Endothelial cell of umbilical vein (primary cell): Measurements from ENCODE around the gene CUBN. TPM values are rescaled to one million over a fixed set of nuclear protein-coding genes. Genes with fewer than 3 reads are reported as not detected.

Experiments used
- BruUV-seq: library from RNA; stranded (reverse); fragments of 400-500 nt; replicated peaks from 2 replicates; lab custom pipeline; 2021; lab: Mats Ljungman, UMichigan
- CTCF ChIA-PET: fragments of 300-600, 350-600 bp; sonication (Branson Sonifier 250); formaldehyde crosslinking; loops from one replicate; lab custom pipeline; 2021; ENCODE audit warnings: antibody characterized with exemption, inconsistent platforms; lab: Charles Lee
- POLR2A ChIA-PET: fragments of 300-600, 350-600 bp; sonication (Branson Sonifier 250); formaldehyde crosslinking; loops from one replicate; lab custom pipeline; 2021; ENCODE audit warnings: antibody characterized with exemption, inconsistent platforms; lab: Charles Lee
- DNase-seq: peaks from one replicate; pipeline ENCODE4 v3.0.0-alpha.2; 2011; ENCODE audit warnings: low read depth, low spot score
- FAIRE-seq: peaks from 2 replicates; lab custom pipeline; 2011; peaks lifted over from hg19 to GRCh38; lab: Jason Lieb, UNC
- H2AFZ ChIP-seq: 2 replicates; pipeline ENCODE4 v1.6.0; 2012; ENCODE audit warnings: low read depth, low read length, control low read depth, inconsistent platforms
- H3K27ac ChIP-seq: 2 replicates; pipeline ENCODE4 v1.5.1; 2011; ENCODE audit warnings: low read depth, mild to moderate bottlenecking, control low read depth, low read length, moderate library complexity; ENCODE audit not compliant: insufficient read depth
- H3K27me3 ChIP-seq, 2 experiments: 2 replicates each; pipeline versions ENCODE4 v1.6.0 to v1.6.1; 2011; ENCODE audit warnings: low read length in 2 of 2, mixed read lengths in 1 of 2; ENCODE audit not compliant: control insufficient read depth in 2 of 2, insufficient read depth in 2 of 2
- H3K36me3 ChIP-seq, 2 experiments: 2 replicates in 1 of 2; 3 replicates in 1 of 2; pipeline ENCODE4 v1.5.1; 2011; ENCODE audit warnings: low read length in 2 of 2, mild to moderate bottlenecking in 1 of 2, moderate library complexity in 1 of 2; ENCODE audit not compliant: control insufficient read depth in 2 of 2, insufficient read depth in 2 of 2; ENCODE audit errors: extremely low read depth in 1 of 2
- H3K4me1 ChIP-seq: 3 replicates; pipeline ENCODE4 v1.5.1; 2011; ENCODE audit warnings: mild to moderate bottlenecking, low read length; ENCODE audit not compliant: control insufficient read depth, insufficient read depth; ENCODE audit errors: extremely low read depth
- H3K4me2 ChIP-seq: 2 replicates; pipeline ENCODE4 v1.6.1; 2011; ENCODE audit warnings: low read length, control low read depth, mixed read lengths; ENCODE audit not compliant: insufficient read depth
- H3K4me3 ChIP-seq, 3 experiments: fragments of 200-600 bp in 1 of 3; sonication (generic), shearing (Covaris generic) in 1 of 3; replicated peaks in 1 of 3; 2 replicates each; pipeline ENCODE4 v1.5.1; 2011 to 2016; ENCODE audit warnings: control low read depth in 3 of 3, low read length in 3 of 3, mild to moderate bottlenecking in 2 of 3, inconsistent platforms in 1 of 3, low read depth in 1 of 3, moderate library complexity in 1 of 3; ENCODE audit not compliant: insufficient read depth in 1 of 3
- H3K79me2 ChIP-seq: 2 replicates; pipeline ENCODE4 v1.6.0; 2012; ENCODE audit warnings: low read length, inconsistent platforms; ENCODE audit not compliant: control insufficient read depth, insufficient read depth
- H3K9ac ChIP-seq: replicated peaks from 2 replicates; pipeline ENCODE3; 2011; ENCODE audit warnings: low read length, control low read depth; ENCODE audit not compliant: insufficient read depth; ENCODE audit errors: extremely low read depth
- H3K9me1 ChIP-seq: replicated peaks from 3 replicates; pipeline ENCODE4 v1.6.0; 2011; ENCODE audit warnings: mild to moderate bottlenecking, low read length; ENCODE audit not compliant: control insufficient read depth, insufficient read depth; ENCODE audit errors: extremely low read depth
- H3K9me3 ChIP-seq: replicated peaks from 2 replicates; pipeline ENCODE4 v1.5.1; 2012; ENCODE audit warnings: low read length, inconsistent platforms; ENCODE audit not compliant: control insufficient read depth, insufficient read depth
- H4K20me1 ChIP-seq: replicated peaks from 2 replicates; pipeline ENCODE3; 2011; ENCODE audit warnings: mild to moderate bottlenecking, low read length; ENCODE audit not compliant: control insufficient read depth, insufficient read depth; ENCODE audit errors: extremely low read depth
- EZH2 ChIP-seq: IDR thresholded peaks from 2 replicates; pipeline ENCODE4 v1.6.1; 2012; ENCODE audit warnings: borderline replicate concordance, low read depth, mild to moderate bottlenecking, moderate library complexity, low read length, inconsistent platforms; ENCODE audit not compliant: severe bottlenecking
- FOS ChIP-seq: IDR thresholded peaks from 2 replicates; pipeline ENCODE4 v1.6.1; 2011; ENCODE audit warnings: mild to moderate bottlenecking, low read length, moderate library complexity, borderline replicate concordance; ENCODE audit not compliant: insufficient read depth
- GATA2 ChIP-seq: IDR thresholded peaks from 2 replicates; pipeline ENCODE4 v1.7.0; 2011; ENCODE audit warnings: low read depth, mild to moderate bottlenecking, moderate library complexity, mixed read lengths, low read length; ENCODE audit not compliant: insufficient read length, insufficient read depth
- JUN ChIP-seq: IDR thresholded peaks from 2 replicates; pipeline ENCODE4 v1.6.1; 2011; ENCODE audit warnings: borderline replicate concordance, low read depth; ENCODE audit not compliant: insufficient read length, insufficient read depth
- MAX ChIP-seq: IDR thresholded peaks from 2 replicates; pipeline ENCODE4 v1.6.1; 2011; ENCODE audit not compliant: insufficient read depth, insufficient read length
- MYC ChIP-seq: IDR thresholded peaks from one replicate; pipeline ENCODE4 v1.6.1; 2011; ENCODE audit warnings: mild to moderate bottlenecking, low read depth, low read length
- POLR2AphosphoS5 ChIP-seq: IDR thresholded peaks from 2 replicates; pipeline ENCODE4 v1.6.1; 2012; ENCODE audit warnings: low read depth, mild to moderate bottlenecking, control low read depth, low read length, moderate library complexity; ENCODE audit not compliant: insufficient read depth
- dilution Hi-C: fragments of 300-500 bp; cut with MboI; formaldehyde crosslinking; loops from one replicate; pipeline ENCODE4 v1.15.0; 2019; ENCODE audit warnings: low sequenced_read_pairs; ENCODE audit not compliant: extremely low pct_ligation_motif_present
- intact Hi-C: fragments of 100-400 bp; cut with micrococcal nuclease; formaldehyde crosslinking; loops from one replicate; pipeline ENCODE4 v1.10.0; 2022
- polyA plus RNA-seq, 4 experiments: library from polyadenylated mRNA; depleted of rRNA in 3 of 4; stranded (reverse) in 3 of 4; unstranded in 1 of 4; fragments of >200 nt; gene quantifications; 2 replicates each; pipeline versions ENCODE4 v1.2.1 to v1.2.3, GENCODE V29; 2011 to 2012; ENCODE audit warnings: missing spikeins in 1 of 4
- total RNA-seq: library from RNA; stranded (reverse); gene quantifications from 2 replicates; pipeline ENCODE4 v1.2.3, GENCODE V29; 2021
- TF ChIP-seq, protein P1 (sequence below), 2 donors: IDR thresholded peaks; 1 replicate in 1 of 2; 2 replicates in 1 of 2; pipeline ENCODE4 v1.5.1; 2011; ENCODE audit warnings: low read length in 2 of 2, mild to moderate bottlenecking in 2 of 2, moderate library complexity in 2 of 2, control low read depth in 1 of 2, inconsistent platforms in 1 of 2, low read depth in 1 of 2; ENCODE audit not compliant: insufficient read depth in 1 of 2; ENCODE audit errors: extremely low read depth in 1 of 2

Gene CUBN
- total and polyA plus RNA-seq, 2 donors (not counting 3 experiments of a cell fraction or from before 2014, with no cell fraction given) = 2.7 to 4.6 TPM

GRCh38 chr10:16905320-16905719 is 224.3 kb downstream of the CUBN start:
- ChIA-PET POLR2A (no interaction called here), CTCF (no interaction called here)
- no peak for FAIRE-seq
- TF ChIP-seq MAX = no peak
- no peak for TF ChIP-seq FOS
- TF ChIP-seq GATA2 = no peak
- Histone ChIP-seq H3K9me1 (no peaks in the 10 kb centered on the region), H3K4me3 (no peak overlapping the region), H3K9ac (no peak overlapping the region), H4K20me1 (no peaks in the 10 kb centered on the region), H3K27me3 (no peaks in the 10 kb centered on the region), H3K4me1 (peaks cover 11% of the 10 kb centered on the region), H3K4me2 (no peak overlapping the region), H3K9me3 (no peaks in the 10 kb centered on the region), H2AFZ (no peak overlapping the region), H3K79me2 (no peaks in the 10 kb centered on the region), H3K36me3 (no peaks in the 10 kb centered on the region), H3K27ac (no peak overlapping the region)
- intact Hi-C loops (no loop called here), dilution Hi-C loops (no loop called here)
- DNase-seq = no peak
- BruUV-seq = no TSS peak

DNA sequence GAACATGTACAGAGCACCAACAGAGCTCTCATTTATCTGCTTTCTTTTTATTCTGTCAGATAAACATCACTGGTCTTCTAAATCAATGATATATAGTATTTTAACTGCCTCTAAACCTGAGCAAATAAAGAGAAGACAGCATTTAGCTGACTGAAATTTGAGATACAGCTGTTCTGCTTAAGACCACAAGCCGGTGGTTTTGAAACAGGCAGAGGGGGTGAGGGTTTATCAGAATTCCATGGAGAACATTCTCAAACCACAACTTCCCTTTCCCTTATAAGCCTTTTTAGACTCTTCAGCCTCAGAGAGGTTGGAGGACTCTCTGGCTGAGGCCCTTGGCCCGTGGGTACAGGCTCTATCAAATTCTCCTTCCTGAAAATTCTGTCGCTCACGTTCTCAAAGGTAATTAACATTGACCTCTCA is 225.0 kb downstream of the CUBN start:
- Histone ChIP-seq H4K20me1 (no peaks in the 10 kb centered on the region), H3K27ac (no peak overlapping the region), H3K4me1 (peaks cover 4% of the 10 kb centered on the region), H3K36me3 (no peaks in the 10 kb centered on the region), H3K4me2 (no peak overlapping the region), H3K9me3 (no peaks in the 10 kb centered on the region), H3K27me3 (no peaks in the 10 kb centered on the region), H2AFZ (no peak overlapping the region), H3K4me3 (no peak overlapping the region), H3K79me2 (no peaks in the 10 kb centered on the region), H3K9ac (no peak overlapping the region), H3K9me1 (no peaks in the 10 kb centered on the region)
- dilution Hi-C loops = no loop called here
- DNase-seq (no peak), FAIRE-seq (no peak)
- ChIA-PET POLR2A (no interaction called here), CTCF (interaction anchor here (0.5 to 1.6 kb wide), 3 partner anchors 13 to 316 kb away, joined by 3 to 5 read pairs (median 4); no protein-coding TSS in a partner anchor)
- TF ChIP-seq JUN (no peak), EZH2 (no peak), MAX (no peak), MYC (no peak), POLR2AphosphoS5 (no peak)
- TF ChIP-seq, protein P1, sequence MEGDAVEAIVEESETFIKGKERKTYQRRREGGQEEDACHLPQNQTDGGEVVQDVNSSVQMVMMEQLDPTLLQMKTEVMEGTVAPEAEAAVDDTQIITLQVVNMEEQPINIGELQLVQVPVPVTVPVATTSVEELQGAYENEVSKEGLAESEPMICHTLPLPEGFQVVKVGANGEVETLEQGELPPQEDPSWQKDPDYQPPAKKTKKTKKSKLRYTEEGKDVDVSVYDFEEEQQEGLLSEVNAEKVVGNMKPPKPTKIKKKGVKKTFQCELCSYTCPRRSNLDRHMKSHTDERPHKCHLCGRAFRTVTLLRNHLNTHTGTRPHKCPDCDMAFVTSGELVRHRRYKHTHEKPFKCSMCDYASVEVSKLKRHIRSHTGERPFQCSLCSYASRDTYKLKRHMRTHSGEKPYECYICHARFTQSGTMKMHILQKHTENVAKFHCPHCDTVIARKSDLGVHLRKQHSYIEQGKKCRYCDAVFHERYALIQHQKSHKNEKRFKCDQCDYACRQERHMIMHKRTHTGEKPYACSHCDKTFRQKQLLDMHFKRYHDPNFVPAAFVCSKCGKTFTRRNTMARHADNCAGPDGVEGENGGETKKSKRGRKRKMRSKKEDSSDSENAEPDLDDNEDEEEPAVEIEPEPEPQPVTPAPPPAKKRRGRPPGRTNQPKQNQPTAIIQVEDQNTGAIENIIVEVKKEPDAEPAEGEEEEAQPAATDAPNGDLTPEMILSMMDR (IDR thresholded peaks at IDR 0.05; ENCODE audit: extremely low read depth in 1 of 2, insufficient read depth in 1 of 2, low read depth in 1 of 2, low read length in 2 of 2) = no peak
- BruUV-seq = no TSS peak
- intact Hi-C loops = no loop called here
